GM19351 (cell line): ENCODE data around the gene THSD4.
"Not testable (repeated sequence)": the region's sequence is repeated elsewhere in the genome, so short reads cannot be mapped to it uniquely, and the experiment has no call there.

Experiments
- ATAC-seq: cut with Tn5 transposase; IDR thresholded peaks from one replicate; pipeline ENCODE4 v1.9.1; 2021; ENCODE audit warnings: mild to moderate bottlenecking, moderate library complexity; ENCODE audit not compliant: unreplicated experiment

Gene THSD4

DNA sequence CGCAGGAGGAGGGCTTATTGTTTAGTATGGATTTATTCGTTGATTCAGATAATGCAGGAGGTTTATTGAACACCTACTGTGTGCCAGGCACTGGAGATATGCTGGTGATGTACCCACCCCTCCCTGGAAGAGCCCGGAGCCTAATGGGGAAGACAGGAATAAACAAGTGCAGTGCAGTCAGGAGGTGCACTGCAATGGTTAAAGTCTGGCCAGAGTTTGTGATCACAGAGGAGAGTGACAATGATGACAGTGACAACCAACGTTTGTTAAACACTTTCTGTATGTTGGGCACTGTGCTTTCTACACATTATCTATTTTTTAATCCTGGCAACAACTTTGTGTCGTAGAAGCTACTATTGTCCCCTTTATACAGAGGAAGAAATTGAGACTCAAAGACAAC, 70.4 kb downstream of the THSD4 start:
- ATAC-seq: no peak

GRCh38 chr15:71186267-71186666, 71.0 kb downstream of the THSD4 start:
- no peak for ATAC-seq

- no peak for ATAC-seq
These were observed 71.8 kb downstream of the THSD4 start for GRCh38 chr15:71187078-71187477.

- ATAC-seq: no peak
These were observed 72.3 kb downstream of the THSD4 start for GRCh38 chr15:71187526-71187925.

DNA sequence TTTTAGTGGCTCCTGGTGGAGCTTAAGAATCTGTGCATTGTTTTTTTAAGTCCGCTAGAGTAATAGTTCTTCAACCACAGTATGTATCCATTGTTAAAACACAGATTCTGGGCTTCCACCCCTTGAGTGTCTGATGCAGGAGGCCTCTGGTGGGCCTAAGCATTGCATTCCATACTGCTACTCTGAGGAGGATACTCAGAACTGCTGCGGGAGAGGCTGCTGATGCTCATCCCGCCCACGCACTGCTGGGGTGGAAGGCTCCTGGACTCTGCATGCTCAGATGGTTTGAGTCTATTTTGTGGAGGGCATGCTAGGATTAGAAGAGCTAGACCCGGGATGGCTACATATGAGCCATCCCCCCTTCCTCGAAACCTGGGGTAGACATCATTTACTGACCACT, 74.4 kb downstream of the THSD4 start:
- no peak for ATAC-seq

- no peak for ATAC-seq
These were observed 76.0 kb downstream of the THSD4 start for GRCh38 chr15:71191296-71191695.

DNA sequence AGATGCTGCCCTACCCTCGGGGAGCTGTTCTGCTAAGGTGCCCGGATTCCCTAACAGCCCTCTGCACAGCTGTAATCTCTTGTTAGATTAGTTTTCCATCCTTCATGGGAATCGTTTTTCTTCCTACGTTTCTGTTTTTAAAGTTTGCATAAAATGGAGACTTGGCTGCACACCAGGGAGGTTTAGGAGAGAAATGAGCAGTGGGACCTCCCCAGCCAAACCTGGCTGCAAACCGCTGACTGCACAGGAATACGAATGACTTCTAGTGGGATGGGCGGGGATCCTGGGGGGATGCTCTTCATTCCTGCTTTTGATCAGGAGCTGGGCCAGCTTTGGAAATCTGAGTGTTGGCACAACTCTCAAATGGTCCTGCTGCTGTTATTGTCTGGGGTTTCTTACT, 77.5 kb downstream of the THSD4 start:
- ATAC-seq: no peak

- no peak for ATAC-seq
These were observed 79.0 kb downstream of the THSD4 start for GRCh38 chr15:71194286-71194685.

DNA sequence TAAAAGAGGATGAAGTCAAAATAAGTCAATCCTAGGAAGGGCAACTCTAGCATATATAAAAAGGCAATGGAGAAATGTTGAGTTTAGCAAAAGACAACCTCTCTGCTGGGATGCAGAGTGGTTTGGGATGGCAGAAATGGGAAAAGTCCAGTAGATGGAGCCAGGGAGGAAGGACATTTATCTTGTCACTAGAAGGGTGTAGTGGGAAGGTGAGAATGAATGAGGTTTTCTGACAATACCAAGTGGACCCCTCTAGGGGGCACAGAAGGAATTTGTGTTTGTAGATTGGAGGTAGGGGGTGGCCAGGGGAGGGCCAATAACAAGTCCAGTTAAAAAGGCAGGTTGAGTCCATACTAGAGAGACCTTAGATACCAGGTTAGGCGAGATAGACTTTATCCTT, 80.0 kb downstream of the THSD4 start:
- ATAC-seq: no peak

DNA sequence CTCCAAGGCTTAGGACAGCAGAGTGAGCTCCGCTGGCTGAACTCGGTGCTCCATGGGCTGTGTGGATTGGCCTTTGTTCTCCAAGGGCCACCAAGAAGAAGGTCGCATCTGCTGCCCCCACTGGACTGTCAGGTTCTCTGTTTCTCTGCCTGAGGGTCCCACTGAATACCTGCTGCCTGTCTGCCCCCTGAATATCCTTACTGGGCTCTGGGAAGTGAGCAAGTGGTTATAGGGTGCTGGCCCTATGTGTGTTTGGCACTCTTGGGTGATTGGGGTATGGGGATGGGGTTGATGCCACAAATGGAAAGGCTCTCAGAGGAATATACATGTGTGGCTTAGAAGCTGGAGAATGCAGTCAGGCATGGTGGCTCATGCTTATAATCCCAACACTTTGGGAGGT, 82.3 kb downstream of the THSD4 start:
- ATAC-seq: no peak

DNA sequence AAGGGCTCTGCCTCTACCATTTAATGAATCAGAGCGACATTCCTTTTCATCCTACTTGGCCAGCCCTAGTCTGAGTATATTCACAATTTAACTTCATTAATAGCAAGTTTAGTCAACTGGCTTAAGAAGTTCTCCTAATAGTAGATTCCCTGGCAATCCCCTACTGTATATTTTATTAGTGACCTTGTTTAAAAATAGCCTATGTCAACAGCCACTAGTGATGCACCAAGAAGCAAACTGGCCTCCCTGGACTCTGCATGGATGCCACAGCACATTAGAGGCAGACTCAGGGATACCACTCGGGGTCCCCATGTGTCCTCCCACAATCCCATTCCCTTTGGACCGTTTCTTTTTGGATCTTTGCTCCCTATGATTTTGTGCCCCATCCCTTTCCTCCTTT, 83.6 kb downstream of the THSD4 start:
- ATAC-seq: no peak

GRCh38 chr15:71199384-71200351, 84.4 kb downstream of the THSD4 start:
- ATAC-seq: no peak

GRCh38 chr15:71201477-71201876, 86.2 kb downstream of the THSD4 start:
- no peak for ATAC-seq

- no peak for ATAC-seq
These were observed 87.4 kb downstream of the THSD4 start for GRCh38 chr15:71202712-71203111.

GRCh38 chr15:71203586-71204474, 88.6 kb downstream of the THSD4 start:
- no peak for ATAC-seq

- no peak for ATAC-seq
These were observed 91.9 kb downstream of the THSD4 start for GRCh38 chr15:71207141-71207540.

DNA sequence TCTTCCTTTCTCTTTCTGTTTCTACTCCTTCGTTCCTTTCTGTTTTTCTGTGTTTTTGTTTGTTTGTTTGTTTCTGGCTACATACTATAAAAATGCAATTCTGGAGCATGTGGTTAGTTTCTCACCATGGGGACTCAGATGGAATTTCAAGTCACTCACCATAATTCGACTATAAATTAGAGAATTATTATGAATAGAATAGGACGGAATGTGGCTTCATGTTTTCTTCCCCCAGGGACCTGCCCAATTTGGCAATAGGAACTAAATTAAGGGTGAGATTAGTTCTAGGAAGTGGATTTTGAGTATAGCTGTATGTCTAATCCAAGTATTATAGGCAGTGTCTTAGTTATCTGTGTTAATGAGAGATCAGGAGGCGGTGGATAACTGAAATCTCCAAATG, 96.9 kb downstream of the THSD4 start:
- ATAC-seq: no peak

GRCh38 chr15:71213943-71214342, 98.7 kb downstream of the THSD4 start:
- ATAC-seq: not testable (repeated sequence)

- no peak for ATAC-seq
These were observed 100.0 kb downstream of the THSD4 start for GRCh38 chr15:71215126-71215894.

DNA sequence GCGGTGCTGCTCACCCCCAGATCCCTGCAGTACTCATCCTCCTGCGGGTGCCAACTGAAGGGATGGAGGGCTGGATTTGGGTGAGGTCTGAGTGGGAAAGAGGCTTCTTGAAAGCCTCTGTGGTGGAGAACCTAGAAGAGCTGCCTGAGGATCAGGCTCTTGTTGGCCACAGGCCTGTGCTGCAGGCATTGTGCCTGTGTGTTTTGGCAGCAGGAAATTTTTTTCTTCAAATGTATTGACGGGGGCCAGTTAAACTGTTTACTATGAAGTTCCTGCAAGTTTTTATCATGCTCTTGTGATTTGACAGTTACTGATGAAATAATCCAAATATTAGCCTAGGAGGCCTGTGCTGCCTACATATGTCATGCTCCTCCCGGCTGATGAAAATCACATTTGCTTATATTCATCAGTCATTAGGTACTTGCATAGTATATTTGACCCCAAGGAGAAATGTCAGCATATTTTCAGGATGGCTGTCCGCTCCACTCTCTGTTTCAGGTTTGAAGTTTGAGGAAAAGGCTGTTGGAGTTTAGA, 103.1 kb downstream of the THSD4 start:
- ATAC-seq: no peak

- ATAC-seq: no peak
These were observed 103.8 kb downstream of the THSD4 start for GRCh38 chr15:71219101-71219500.
